ENCODE results near the gene PRR30. TPM values are rescaled to one million over a fixed set of nuclear protein-coding genes. Genes with fewer than 3 reads are reported as not detected.

Gene PRR30
- total RNA-seq, 1 donor from 2014 or later = not detected

GRCh38 chr2:27099334-27099955, 39.8 kb downstream of the PRR30 start:
- no peak for TF ChIP-seq CTCF (IDR thresholded peaks at IDR 0.05; ENCODE audit: partially characterized antibody, unreplicated experiment)
- Mint-ChIP-seq H3K4me3 (ENCODE audit: unreplicated experiment) (no peak overlapping the region), H3K4me1 (ENCODE audit: low read depth, unreplicated experiment) (peaks cover 3% of the 10 kb centered on the region), H3K9me3 (ENCODE audit: unreplicated experiment) (peaks cover 5% of the 10 kb centered on the region), H3K36me3 (ENCODE audit: unreplicated experiment) (no peaks in the 10 kb centered on the region), H3K27me3 (ENCODE audit: unreplicated experiment) (peaks cover 6% of the 10 kb centered on the region), H3K27ac (ENCODE audit: unreplicated experiment) (no peak overlapping the region)
- no peak for DNase-seq

DNA sequence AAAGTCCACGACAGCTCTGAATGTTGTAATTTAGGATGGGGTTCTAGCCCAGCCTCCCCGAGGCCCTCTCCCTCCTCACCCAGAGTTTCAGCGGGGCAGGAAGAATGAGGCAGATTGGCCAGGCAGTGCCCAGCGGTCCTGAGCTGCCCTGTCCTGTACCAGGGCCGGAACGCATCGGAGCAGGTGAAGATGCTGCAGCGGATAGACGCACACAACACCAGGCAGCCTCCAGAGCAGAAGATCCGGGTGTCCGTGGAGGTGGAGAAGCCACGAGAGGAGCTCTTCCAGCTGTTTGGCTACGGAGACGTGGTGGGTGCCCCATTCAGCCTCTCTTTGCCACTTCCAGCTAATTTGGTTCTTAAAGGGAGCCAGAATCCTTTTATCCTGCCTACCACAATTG, 41.9 kb downstream of the PRR30 start:
- no peak for TF ChIP-seq CTCF (IDR thresholded peaks at IDR 0.05; ENCODE audit: partially characterized antibody, unreplicated experiment)
- Mint-ChIP-seq H3K27me3 (ENCODE audit: unreplicated experiment) (peaks cover 6% of the 10 kb centered on the region), H3K27ac (ENCODE audit: unreplicated experiment) (peak overlapping the region; percentile 43), H3K4me1 (ENCODE audit: low read depth, unreplicated experiment) (peaks cover 3% of the 10 kb centered on the region), H3K4me3 (ENCODE audit: unreplicated experiment) (no peak overlapping the region), H3K36me3 (ENCODE audit: unreplicated experiment) (no peaks in the 10 kb centered on the region), H3K9me3 (ENCODE audit: unreplicated experiment) (peaks cover 5% of the 10 kb centered on the region)
- DNase-seq = no peak

DNA sequence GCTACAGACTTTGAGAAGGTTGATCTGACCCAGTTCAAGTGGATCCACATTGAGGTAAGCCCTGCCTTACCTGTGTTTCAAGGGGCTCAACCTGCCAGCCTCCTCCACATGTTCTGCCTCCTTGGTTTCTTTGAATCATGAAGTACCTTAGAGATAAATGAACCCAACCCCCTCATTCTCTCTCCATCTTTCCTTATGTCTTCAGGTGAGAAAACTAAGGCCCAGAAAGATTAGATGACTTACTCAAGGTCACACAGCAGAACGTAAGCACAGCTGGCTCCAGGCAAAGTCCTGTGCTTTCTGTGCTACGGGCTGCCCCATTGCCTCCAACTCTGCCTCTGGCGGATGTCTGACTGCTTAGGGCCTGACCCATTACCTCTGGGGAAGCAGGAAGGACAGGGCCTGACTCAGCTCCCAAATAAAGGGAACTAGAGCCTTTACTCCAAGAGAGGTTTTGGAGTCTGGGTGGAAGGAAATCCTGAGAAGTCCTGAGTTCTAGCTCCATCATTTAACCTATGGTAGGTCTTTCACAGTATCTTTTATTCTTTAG, 42.4 kb downstream of the PRR30 start:
- H3K27ac Mint-ChIP-seq (ENCODE audit: unreplicated experiment) = no peak overlapping the region
- H3K9me3 Mint-ChIP-seq (ENCODE audit: unreplicated experiment) = peaks cover 5% of the 10 kb centered on the region
- H3K4me3 Mint-ChIP-seq (ENCODE audit: unreplicated experiment) = peak overlapping the region; percentile 75
- peaks cover 6% of the 10 kb centered on the region for H3K27me3 Mint-ChIP-seq (ENCODE audit: unreplicated experiment)
- H3K36me3 Mint-ChIP-seq (ENCODE audit: unreplicated experiment) = no peaks in the 10 kb centered on the region
- H3K4me1 Mint-ChIP-seq (ENCODE audit: low read depth, unreplicated experiment) = peaks cover 6% of the 10 kb centered on the region
- TF ChIP-seq CTCF (IDR thresholded peaks at IDR 0.05; ENCODE audit: partially characterized antibody, unreplicated experiment) = no peak
- DNase-seq = no peak

DNA sequence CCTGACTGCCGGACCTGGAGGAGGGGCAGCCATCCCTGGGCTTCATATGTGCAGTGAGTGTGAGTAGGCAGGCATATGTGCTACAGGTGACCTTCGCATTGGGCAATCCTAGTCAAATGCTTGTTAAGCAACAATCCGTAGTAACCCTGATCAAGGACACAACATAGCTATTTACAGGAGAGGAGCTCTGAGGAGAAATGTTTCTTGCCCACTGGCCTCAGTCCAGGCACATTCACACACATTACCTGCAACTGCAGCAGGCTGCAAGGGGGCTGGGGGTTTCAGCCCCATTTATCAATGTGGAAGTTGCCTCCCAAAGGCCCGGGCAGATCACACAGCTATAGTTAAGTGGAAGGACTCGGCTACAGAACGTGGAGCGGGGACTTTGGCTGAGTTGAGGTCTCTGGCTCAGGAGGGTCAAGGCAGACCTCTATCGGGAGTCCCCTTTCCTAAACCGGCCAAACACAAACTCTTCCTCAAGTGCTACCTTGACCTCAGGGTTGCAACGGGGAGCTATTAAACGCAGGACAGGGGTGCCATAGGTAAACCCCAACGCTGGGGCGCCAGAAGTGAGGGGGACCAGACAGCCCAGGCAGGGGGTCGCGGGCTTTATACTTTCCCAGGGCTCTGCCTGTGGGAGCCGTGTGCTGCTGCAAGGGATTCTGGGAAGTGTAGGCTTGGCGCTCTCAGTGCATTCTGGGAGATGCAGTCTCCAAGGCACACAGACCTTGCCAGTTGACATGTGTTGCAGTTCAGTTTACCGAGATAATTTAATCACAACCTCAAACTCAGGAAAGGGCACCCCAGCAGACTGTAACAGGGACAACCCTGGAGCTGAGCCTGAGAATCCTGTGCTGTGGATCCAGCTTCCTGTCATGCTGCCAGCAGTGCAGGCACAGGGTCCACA, 43.2 kb downstream of the PRR30 start:
- DNase-seq = peak; percentile 66
- TF ChIP-seq CTCF (IDR thresholded peaks at IDR 0.05; ENCODE audit: partially characterized antibody, unreplicated experiment) = no peak
- peak overlapping the region; percentile 6 for H3K27ac Mint-ChIP-seq (ENCODE audit: unreplicated experiment)
- H3K4me3 Mint-ChIP-seq (ENCODE audit: unreplicated experiment) = peak overlapping the region; percentile 75
- no peaks in the 10 kb centered on the region for H3K36me3 Mint-ChIP-seq (ENCODE audit: unreplicated experiment)
- peaks cover 6% of the 10 kb centered on the region for H3K27me3 Mint-ChIP-seq (ENCODE audit: unreplicated experiment)
- peaks cover 7% of the 10 kb centered on the region for H3K4me1 Mint-ChIP-seq (ENCODE audit: low read depth, unreplicated experiment)
- H3K9me3 Mint-ChIP-seq (ENCODE audit: unreplicated experiment) = peaks cover 7% of the 10 kb centered on the region

DNA sequence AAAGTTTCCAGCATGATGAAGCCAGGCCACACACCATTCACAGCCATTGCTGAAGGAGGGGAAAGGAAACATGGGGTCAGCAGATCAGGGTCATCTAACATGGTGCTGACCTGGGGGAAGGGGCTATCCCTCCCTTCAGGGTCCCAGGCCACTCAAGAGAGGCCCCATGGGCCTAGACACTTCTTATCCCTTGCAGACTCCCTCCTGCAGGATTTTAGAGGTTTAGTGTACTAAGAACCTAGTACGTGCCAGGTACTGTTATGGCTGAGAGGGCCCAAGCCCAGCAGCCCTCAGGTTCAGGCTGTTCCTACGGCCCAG, 43.8 kb downstream of the PRR30 start:
- no peak for TF ChIP-seq CTCF (IDR thresholded peaks at IDR 0.05; ENCODE audit: partially characterized antibody, unreplicated experiment)
- no peak overlapping the region for H3K27ac Mint-ChIP-seq (ENCODE audit: unreplicated experiment)
- H3K9me3 Mint-ChIP-seq (ENCODE audit: unreplicated experiment) = peaks cover 6% of the 10 kb centered on the region
- peaks cover 7% of the 10 kb centered on the region for H3K4me1 Mint-ChIP-seq (ENCODE audit: low read depth, unreplicated experiment)
- peaks cover 6% of the 10 kb centered on the region for H3K27me3 Mint-ChIP-seq (ENCODE audit: unreplicated experiment)
- H3K36me3 Mint-ChIP-seq (ENCODE audit: unreplicated experiment) = no peaks in the 10 kb centered on the region
- no peak overlapping the region for H3K4me3 Mint-ChIP-seq (ENCODE audit: unreplicated experiment)
- DNase-seq = no peak
